Fibroblast of skin of back (primary cell): ENCODE data around the gene HSPA14. TPM values are rescaled to one million over a fixed set of nuclear protein-coding genes. Genes with fewer than 3 reads are reported as not detected.
A peak's percentile ranks its signal among the peaks of the same experiment; 100 is the strongest.
"Not testable (repeated sequence)": the region's sequence is repeated elsewhere in the genome, so short reads cannot be mapped to it uniquely, and the experiment has no call there.

ENCODE experiments used
- DNase-seq: peaks from one replicate; pipeline ENCODE4 v3.0.0-alpha.2; 2013
- polyA plus RNA-seq, 2 experiments: library from polyadenylated mRNA; unstranded; fragments of 120-200 nt; gene quantifications; one replicate each; pipeline ENCODE4 v1.2.1, GENCODE V29; 2013; ENCODE audit not compliant: insufficient read length in 2 of 2

Gene HSPA14
- polyA plus RNA-seq (2013, experiment 1 of 2; ENCODE audit: insufficient read length), result 13.3 TPM
- polyA plus RNA-seq (2013, experiment 2 of 2; ENCODE audit: insufficient read length), result 6.1 TPM

GRCh38 chr10:14837757-14838581 is at the start of gene HSPA14, which contains the start of the genes CDNF and MSANTD7:
Gene HSPA14 (plus strand): TSS chr10:14838306. CDS start chr10:14838403, 97 bp downstream.
Gene CDNF (minus strand): TSS chr10:14838037. CDS start chr10:14837946, 91 bp downstream.
Gene MSANTD7 (plus strand): TSS chr10:14838306. CDS start chr10:14842285, 3,979 bp downstream.
- peak; percentile 99 for DNase-seq

GRCh38 chr10:14798636-14799035 is 39.5 kb upstream of the HSPA14 start:
- DNase-seq, result no peak

GRCh38 chr10:14800397-14800796 is 37.7 kb upstream of the HSPA14 start:
- no peak for DNase-seq

GRCh38 chr10:14801723-14802122 is 36.4 kb upstream of the HSPA14 start:
- no peak for DNase-seq

- no peak for DNase-seq
These were observed 34.3 kb upstream of the HSPA14 start for GRCh38 chr10:14803827-14804226.

- DNase-seq, result no peak
These were observed 31.8 kb upstream of the HSPA14 start for GRCh38 chr10:14806318-14806717.

- DNase-seq, result no peak
These were observed 26.8 kb upstream of the HSPA14 start for GRCh38 chr10:14810969-14811953.

- peak; percentile 5 for DNase-seq
These were observed 25.8 kb upstream of the HSPA14 start for GRCh38 chr10:14812271-14812670.

GRCh38 chr10:14815681-14816080 is 22.4 kb upstream of the HSPA14 start:
- DNase-seq, result no peak

GRCh38 chr10:14816717-14817116 is 21.4 kb upstream of the HSPA14 start:
- not testable (repeated sequence) for DNase-seq

GRCh38 chr10:14820010-14820774 is 17.9 kb upstream of the HSPA14 start:
- DNase-seq, result peak; percentile 88

- no peak for DNase-seq
These were observed 17.3 kb upstream of the HSPA14 start for GRCh38 chr10:14820775-14821154.

- no peak for DNase-seq
These were observed 16.3 kb upstream of the HSPA14 start for GRCh38 chr10:14821635-14822375.

GRCh38 chr10:14822879-14823755 is 15.0 kb upstream of the HSPA14 start:
- DNase-seq, result peak; percentile 53

GRCh38 chr10:14823966-14824365 is 14.1 kb upstream of the HSPA14 start:
- no peak for DNase-seq

GRCh38 chr10:14826076-14826829 is 11.9 kb upstream of the HSPA14 start:
- no peak for DNase-seq

- DNase-seq, result no peak
These were observed 5.0 kb upstream of the HSPA14 start for GRCh38 chr10:14833106-14833505.

- no peak for DNase-seq
These were observed 1.9 kb upstream of the HSPA14 start for GRCh38 chr10:14836208-14836607.

- no peak for DNase-seq
These were observed 926 bp upstream of the HSPA14 start for GRCh38 chr10:14837003-14837756.
